Stomach (tissue), 4 donors: Measurements from ENCODE around the gene MARK1.

Experiments
- CTCF ChIP-seq, 7 experiments: fragments of 450-650 bp in 4 of 7; fragments of 200-600 bp in 3 of 7; sonication (generic) in 3 of 7; IDR thresholded peaks; one replicate each; pipeline ENCODE4 v1.5.1; 2016 to 2019; ENCODE audit warnings: antibody characterized with exemption in 7 of 7, control low read depth in 2 of 7, mild to moderate bottlenecking in 1 of 7
- EP300 ChIP-seq: sonication (generic); formaldehyde crosslinking; IDR thresholded peaks from one replicate; pipeline ENCODE4 v1.6.1; 2017; ENCODE audit warnings: antibody characterized with exemption
- POLR2A ChIP-seq, 4 donors: fragments of 450-650 bp; IDR thresholded peaks; one replicate each; pipeline ENCODE4 v1.6.1; 2016; ENCODE audit warnings: antibody characterized with exemption in 4 of 4, control low read depth in 2 of 4, mild to moderate bottlenecking in 1 of 4, moderate library complexity in 1 of 4
- POLR2AphosphoS5 ChIP-seq, 3 donors: sonication (generic); formaldehyde crosslinking; IDR thresholded peaks; one replicate each; pipeline ENCODE4 v1.6.1; 2016; ENCODE audit warnings: antibody characterized with exemption in 3 of 3

DNA sequence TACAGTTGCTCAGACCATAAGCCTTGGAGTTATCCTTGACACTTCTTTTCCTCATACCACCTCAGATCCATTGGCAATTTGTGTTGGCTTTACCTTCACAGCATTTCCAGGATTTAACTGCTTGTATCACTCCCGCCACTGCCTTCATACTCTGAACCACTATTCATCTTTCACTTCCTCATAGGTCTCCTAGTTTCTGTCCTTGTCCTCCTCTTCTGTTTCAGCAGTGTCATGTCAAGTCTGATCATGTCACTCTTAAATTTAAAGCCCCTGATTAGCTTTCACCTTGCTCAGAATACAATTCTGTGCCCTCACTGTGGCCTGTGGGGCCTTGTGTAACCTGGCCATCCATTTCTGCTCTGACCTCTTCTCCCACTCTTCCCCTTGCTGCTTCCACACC lies 127.6 kb downstream of the MARK1 start:
- TF ChIP-seq CTCF (IDR thresholded peaks at IDR 0.05) = no peak
- TF ChIP-seq POLR2AphosphoS5 (IDR thresholded peaks at IDR 0.05) = no peak
- TF ChIP-seq POLR2A (IDR thresholded peaks at IDR 0.05) = no peak
- TF ChIP-seq EP300 = no peak
